Measurements from ENCODE around the gene TENT4B. TPM values are rescaled to one million over a fixed set of nuclear protein-coding genes. Genes with fewer than 3 reads are reported as not detected.

TENT4B gene
- total RNA-seq, 3 donors from 2014 or later = 10.6 to 20.0 (median 11.5) TPM

- ATAC-seq = no peak
- H3K4me1 ChIP-seq (ENCODE audit: low read depth) = peaks cover 15% of the 10 kb centered on the region
- intact Hi-C loops (cut with DNase I, micrococcal nuclease) = no loop called here
Observed at GRCh38 chr16:50173316-50173715, 20.2 kb downstream of the TENT4B start.

DNA sequence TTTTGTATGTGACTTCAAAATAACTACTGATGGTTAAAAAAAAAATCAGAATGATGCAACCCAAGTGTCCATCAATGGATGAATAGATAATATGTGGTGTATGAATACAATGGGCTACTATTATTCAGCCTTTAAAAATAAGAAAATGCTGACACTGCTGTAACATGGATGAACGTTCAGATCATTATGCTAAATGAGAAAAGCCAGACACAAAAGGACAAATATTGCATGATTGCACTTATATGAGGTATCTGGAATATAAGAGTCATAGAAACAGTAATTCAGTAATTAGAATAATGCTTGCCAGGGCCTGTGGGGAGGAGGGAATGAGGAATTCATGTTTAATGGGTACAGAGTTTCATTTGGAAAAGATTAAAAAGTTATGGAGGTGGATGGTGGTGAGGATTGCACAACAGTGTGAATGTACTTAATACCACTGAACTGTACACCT is 25.4 kb downstream of the TENT4B start:
- Histone ChIP-seq H3K36me3 (ENCODE audit: low read depth) (no peaks in the 10 kb centered on the region), H3K4me3 (no peak overlapping the region), H3K4me1 (ENCODE audit: low read depth) (peaks cover 6% of the 10 kb centered on the region), H3K9me3 (no peaks in the 10 kb centered on the region)
- DNase-seq (no peak), ATAC-seq (no peak)
- no peak for TF ChIP-seq CTCF (IDR thresholded peaks at IDR 0.05)
- intact Hi-C loops (cut with DNase I, micrococcal nuclease) = no loop called here

More at GRCh38 chr16:50173316-50173715, 20.2 kb downstream of the TENT4B start:
- Histone ChIP-seq H3K36me3 (ENCODE audit: low read depth) (no peaks in the 10 kb centered on the region), H3K9me3 (no peaks in the 10 kb centered on the region), H3K4me3 (no peak overlapping the region)
- no peak for DNase-seq
- no peak for TF ChIP-seq CTCF (IDR thresholded peaks at IDR 0.05)

DNA sequence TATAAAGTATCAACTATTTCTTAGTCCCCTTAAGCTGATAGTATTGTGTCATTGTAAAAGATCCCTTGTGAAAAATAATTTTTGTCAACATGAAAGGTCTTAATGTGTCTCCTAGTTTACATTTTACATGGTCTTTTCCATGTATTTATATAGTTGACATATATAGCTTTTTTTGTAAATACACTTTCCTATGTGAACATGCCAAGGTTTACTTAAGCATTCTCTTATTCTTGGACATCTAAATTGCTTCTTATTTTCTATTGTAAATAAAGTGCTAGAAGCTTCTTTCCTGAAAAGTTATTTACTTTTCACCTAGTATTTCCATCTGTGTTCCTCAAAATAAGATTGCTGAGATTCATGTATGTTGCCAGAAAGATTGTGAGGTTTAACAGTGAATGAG is 29.3 kb downstream of the TENT4B start:
- TF ChIP-seq CTCF (IDR thresholded peaks at IDR 0.05) = no peak
- Histone ChIP-seq H3K9me3 (no peaks in the 10 kb centered on the region), H3K36me3 (ENCODE audit: low read depth) (no peaks in the 10 kb centered on the region), H3K4me3 (no peak overlapping the region), H3K4me1 (ENCODE audit: low read depth) (peaks cover 18% of the 10 kb centered on the region)
- DNase-seq = no peak
- ATAC-seq = no peak
- intact Hi-C loops (cut with DNase I, micrococcal nuclease) = no loop called here

GRCh38 chr16:50183316-50183715 is 30.2 kb downstream of the TENT4B start:
- intact Hi-C loops (cut with DNase I, micrococcal nuclease) = no loop called here
- ATAC-seq = no peak
- no peaks in the 10 kb centered on the region for H3K36me3 ChIP-seq (ENCODE audit: low read depth)
- DNase-seq = no peak
- TF ChIP-seq CTCF (IDR thresholded peaks at IDR 0.05) = no peak
- no peak overlapping the region for H3K4me3 ChIP-seq
- H3K4me1 ChIP-seq (ENCODE audit: low read depth) = peaks cover 18% of the 10 kb centered on the region
- H3K9me3 ChIP-seq = no peaks in the 10 kb centered on the region

GRCh38 chr16:50185005-50185505 is 31.9 kb downstream of the TENT4B start:
- Histone ChIP-seq H3K9me3 (no peaks in the 10 kb centered on the region), H3K36me3 (ENCODE audit: low read depth) (no peaks in the 10 kb centered on the region), H3K4me1 (ENCODE audit: low read depth) (peaks cover 18% of the 10 kb centered on the region), H3K4me3 (no peak overlapping the region)
- peak; percentile 89 for ATAC-seq
- intact Hi-C loops (cut with DNase I, micrococcal nuclease) = no loop called here
- no peak for DNase-seq
- TF ChIP-seq CTCF (IDR thresholded peaks at IDR 0.05) = no peak

- H3K9me3 ChIP-seq = no peaks in the 10 kb centered on the region
- intact Hi-C loops (cut with DNase I, micrococcal nuclease) = no loop called here
- H3K4me3 ChIP-seq = no peak overlapping the region
- ATAC-seq (no peak), DNase-seq (no peak)
- H3K4me1 ChIP-seq (ENCODE audit: low read depth) = peaks cover 18% of the 10 kb centered on the region
- TF ChIP-seq CTCF (IDR thresholded peaks at IDR 0.05) = no peak
- no peaks in the 10 kb centered on the region for H3K36me3 ChIP-seq (ENCODE audit: low read depth)
Observed at GRCh38 chr16:50188619-50189136, 35.6 kb downstream of the TENT4B start.

Data from mucosa of descending colon (tissue), 3 donors.